Hippocampal formation (tissue), 2 donors: ENCODE measurements around the gene PDS5B.
"Not testable (repeated sequence)": the region's sequence is repeated elsewhere in the genome, so short reads cannot be mapped to it uniquely, and the experiment has no call there.

Source experiments
- DNase-seq, 2 donors: peaks; one replicate each; lab custom pipeline; 2025; lab: John Stamatoyannopoulos, UW

The PDS5B gene

DNA sequence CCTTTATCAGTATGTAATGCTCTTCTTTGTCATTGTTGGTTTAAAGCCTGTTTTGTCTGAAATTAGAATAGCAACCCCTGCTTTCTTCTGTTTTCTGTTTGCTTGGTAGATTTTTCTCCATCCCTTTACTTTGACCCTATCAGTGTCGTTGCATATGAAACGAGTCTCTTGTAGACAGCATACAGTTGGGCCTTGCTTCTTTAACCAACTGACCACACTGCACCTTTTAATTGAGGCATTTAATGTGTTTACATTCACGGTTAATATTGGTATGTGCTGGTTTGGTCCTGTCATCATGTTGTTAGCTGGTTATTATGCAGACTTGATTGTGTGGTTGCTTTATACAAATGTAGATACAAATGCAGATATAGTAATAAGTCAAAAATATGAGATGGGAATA is 71.1 kb downstream of the PDS5B start:
- no peak for DNase-seq

DNA sequence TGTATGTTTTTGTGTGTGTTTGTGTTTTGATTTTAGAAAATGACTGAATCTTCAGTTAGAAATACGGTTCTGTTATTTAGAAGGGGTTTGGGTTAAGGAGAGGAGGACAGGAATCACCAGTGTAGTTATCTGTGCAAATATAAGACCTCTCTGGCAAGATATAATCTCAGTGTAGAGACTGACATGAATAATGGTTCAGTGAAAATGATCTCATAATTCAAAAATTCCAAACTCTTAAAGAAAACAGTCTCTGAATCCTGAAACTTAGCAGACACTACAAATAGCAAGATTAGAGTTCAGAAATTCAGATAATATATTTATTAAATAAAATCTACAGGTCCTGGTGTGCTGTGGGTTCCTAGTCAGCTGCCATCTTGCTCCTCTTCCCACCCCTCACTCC is 73.5 kb downstream of the PDS5B start:
- no peak for DNase-seq

DNA sequence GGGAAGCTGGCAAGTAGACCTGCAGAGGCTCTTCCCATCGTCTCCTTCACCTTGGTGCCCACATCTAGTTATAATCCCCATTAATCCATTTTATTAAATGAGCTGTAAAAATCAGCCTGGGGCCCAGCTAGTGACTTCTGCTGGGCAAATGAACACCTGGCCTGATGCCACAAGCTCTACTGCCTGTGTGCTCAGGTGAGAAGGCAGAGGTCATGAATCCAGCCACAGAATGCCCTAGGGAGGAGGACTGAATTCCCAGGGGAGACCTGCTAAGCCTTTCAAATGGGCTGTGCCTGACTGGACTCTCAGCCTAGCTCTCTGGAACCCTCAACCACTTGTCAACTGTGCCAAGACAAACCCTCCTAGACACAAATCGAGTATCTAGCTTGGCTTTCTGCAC is 74.0 kb downstream of the PDS5B start:
- DNase-seq, result no peak

DNA sequence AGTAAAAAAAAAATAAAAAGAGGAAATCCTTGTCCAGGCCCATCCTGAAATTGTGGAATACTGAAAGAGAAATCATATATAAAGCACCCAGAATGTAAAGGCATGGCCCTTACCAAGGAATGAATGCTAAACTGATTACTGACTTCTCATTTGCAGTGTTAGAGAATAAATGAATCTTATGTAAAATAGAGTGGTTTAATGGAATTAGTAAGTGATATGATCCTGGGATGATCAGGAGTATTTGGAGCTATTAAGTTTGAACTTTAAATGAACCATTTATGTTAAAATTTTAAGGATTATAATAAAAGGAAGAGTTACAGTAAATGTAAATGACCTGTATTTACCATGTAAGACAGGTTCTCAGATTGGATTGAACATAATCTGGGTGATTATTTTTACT is 75.4 kb downstream of the PDS5B start:
- no peak for DNase-seq

DNA sequence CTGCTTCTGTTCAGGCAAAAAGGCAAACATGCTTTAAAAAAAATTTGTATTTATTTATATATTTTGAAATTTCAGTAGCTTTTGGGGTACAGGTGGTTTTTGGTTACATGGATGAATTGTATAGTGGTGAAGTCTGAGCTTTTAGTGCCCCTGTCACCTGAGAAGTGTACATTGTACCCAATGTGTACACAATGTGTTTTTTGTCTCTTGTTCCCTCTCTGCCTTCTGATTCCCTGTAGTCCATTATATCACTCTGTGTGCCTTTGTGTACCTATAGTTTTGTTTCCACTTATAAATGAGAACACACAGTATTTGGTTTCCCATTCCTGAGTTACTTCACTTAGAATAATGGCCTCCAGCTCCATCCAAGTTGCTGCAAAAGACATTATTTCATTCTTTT is 77.4 kb downstream of the PDS5B start:
- DNase-seq, result no peak

DNA sequence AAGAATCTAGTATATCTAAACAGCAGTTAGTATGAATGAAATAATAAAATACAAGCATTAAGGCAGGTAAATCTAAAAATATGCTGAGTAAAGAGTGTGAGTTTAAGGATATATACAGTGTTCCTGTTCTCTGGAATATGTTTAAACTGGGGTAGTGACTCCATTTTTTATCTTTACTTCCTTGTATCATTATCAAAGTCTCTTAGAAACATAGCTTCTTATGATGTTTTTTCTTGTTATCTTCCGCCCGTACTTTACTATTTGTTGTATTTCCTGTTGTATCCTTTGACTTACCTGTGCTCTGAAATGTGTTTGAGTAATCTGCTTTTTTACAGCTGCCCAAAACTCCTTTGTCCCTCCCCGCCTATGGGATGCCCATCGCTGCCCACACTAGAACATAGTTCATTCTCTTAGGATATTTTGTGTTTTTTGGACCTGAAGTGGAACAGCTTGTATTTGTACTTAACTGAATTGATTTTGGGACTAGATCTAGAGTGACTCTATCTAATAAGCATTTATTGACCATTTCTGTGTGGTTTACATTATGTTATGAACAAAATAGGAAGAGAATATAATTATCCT is 80.8 kb downstream of the PDS5B start:
- no peak for DNase-seq

DNA sequence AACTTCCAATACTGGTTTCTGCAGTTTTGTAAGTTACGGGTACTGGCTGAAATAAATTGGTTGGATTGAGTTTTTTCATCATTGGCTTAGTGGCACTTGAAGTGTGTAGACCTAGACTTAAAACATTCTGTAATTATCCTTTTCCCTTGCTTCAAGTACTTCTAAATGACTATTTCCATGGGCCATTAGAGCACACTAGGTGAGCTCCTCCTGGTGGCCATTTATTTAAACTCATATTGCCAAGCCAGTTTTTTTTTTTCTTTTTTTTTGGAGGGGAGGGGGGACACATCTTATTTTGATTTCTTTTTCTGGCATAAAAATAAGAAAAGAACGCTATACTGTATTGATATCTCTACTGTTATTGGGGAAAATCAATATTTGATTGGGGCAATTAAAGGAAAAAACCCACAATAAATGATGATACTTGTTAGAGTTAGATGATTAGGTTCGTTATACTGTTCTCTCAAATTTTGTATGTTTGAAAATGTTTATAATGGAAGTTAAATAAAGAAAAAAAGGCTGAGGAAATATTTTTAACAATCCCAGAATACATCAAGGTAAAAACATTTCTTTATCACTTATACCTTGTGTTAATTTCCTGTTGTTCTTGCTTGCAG is 82.9 kb downstream of the PDS5B start:
- peak in 1 of 2 donors; percentile 6 for DNase-seq

DNA sequence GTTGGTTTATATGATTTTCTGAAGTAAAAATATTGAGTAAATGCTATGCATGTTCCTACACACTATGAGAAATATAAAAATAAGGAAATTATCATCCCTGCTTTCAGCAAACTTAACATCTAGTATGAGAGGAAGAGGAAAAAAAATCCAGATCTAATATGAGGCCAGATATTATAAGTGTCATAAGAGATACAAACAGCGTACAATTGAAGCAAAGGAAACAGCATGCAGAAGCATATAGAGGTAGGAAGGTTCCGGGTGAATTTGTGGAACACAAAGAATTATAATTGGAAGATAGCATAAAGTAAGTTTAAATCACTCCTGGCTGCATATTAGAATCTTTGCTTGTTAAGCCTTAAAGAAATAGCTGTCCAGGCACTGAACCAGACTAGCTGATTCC is 88.3 kb downstream of the PDS5B start:
- no peak for DNase-seq

DNA sequence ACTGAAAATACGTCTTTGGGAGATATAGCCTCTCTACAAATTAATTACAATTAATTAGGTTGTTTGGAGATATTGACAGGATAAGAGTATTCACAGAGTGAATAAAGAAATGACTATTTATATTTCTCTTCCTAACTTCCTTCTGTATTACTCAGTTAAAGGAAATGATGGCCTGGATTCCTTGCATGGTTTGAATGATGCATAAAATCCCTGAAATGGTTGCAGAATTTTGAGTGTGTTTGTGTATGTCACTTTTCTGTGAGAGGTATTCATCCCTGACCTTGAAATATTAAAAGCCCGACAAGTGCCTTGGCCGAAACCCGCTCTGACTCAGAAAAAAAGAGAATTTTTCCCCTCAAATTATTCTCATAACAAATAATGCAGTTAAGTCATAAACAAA is 90.0 kb downstream of the PDS5B start:
- DNase-seq, result no peak

DNA sequence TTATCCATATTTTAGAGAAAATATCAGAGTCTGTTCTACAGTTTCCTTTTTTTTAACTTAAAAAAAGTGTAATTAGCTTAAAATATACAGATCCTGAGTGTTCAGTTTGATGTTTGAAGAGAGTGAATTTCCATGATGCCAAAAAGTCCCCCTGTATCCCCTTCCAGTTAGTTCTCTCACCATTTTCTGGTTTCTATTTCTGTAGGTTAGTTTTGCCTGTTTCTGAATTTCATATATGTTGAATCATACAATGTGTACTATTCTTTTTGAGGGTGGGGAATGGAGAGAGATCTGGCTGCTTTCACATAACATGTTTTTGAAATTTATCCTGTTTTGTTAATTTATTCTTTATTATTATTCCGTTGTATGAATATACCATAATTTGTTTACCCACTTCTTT is 95.9 kb downstream of the PDS5B start:
- no peak for DNase-seq

DNA sequence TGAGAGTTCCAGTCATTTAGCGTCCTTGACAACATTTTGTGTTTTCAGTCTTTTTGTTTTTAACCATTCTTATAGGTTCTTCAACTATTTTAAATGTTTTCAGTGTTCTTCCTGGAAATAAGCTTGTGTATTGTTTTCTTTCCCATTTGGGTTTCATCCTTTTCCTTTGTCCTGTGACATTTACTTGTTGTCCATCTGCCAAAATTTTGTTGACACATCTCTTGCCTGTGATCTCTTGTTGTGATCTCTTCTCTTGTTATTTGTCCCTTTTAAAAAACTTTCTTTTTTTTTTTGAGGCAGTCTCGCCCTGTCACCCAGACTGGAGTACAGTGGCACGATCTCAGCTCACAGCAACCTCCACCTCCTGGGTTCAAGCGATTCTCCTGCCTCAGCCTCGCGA is 96.5 kb downstream of the PDS5B start:
- no peak for DNase-seq

DNA sequence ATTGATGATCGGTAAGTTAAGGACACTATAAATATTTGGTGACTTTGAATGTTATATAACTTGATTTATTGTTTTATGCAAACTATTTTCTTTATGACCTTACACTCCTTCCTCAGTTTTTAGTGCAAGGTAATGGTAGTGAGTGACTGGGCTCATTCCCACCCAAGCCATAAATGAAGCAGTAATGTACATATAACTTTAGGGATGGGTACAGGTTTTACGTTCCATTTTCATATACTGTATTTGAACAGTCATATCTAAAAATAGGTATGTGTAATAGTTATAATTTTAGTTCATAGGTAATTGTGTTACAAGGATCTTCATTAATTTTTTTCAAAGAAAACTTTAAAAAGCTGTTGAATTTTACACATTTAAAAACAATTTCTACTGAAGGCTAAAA is 101.0 kb downstream of the PDS5B start:
- no peak for DNase-seq

DNA sequence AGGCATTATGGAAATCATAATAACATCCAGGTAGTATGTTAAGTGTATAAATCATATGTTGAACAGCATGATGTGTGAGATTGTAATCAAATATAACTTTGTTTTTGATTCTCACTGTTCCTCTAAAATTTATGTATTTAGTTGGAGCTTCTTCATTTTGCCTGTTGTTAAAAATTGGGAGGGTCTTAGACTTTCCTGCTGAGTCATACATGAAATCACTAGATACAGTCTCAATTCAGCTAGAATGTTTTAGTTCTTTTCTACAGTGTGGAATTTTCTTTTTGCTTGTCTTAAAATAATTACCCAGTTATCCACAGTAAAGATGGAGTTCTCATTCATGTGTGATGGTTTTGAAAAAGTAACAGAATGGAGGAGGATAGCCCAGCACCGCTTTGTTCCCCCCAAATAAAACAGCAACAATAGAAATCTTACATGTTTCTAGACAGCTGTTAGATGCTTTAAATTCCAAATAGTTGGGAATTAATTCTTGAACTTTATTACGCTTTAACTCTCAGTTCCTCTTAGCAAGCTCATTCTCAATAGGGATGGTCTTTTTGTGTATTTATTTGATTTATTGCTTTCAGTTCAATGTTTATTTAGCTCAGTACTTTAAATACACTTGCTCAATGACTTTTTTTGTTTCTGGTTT is 109.5 kb downstream of the PDS5B start:
- DNase-seq, result no peak

DNA sequence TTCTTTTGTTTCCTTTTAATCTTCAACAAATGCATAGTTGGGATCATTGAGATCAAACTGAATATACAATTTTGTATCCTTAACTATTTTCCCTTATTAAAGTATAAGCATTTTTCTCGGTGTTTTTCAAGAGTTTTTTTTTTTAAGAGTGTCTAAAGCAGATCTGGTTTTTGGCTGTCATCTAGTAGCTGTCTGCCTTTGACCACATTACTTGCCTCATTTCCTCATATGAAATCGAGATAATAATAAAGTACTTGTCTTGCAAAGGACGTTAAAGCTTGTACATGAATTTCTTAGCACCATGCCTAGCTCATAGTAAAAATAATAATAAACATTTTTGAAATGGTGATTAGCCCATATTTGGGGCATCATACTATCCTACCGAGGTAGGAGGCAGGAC is 121.2 kb downstream of the PDS5B start:
- no peak for DNase-seq

DNA sequence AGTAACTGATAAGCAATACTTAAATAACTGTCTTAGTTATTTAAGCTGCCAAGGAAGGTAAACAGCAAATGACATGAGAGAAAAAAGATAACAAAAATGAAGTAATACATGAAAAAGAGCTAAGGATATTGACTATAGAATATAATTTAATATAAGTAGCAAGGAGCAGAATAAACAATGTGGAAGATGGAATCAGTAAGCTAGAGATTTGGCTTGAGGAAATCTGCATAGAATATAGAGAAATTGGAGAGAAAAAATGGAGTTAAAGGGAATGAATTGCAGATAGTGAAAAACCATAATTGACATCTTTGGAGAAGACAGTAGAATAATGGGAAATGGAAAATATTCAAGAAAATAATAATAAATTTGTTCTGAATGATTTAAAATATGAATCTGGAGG is 127.1 kb downstream of the PDS5B start:
- DNase-seq, result no peak

DNA sequence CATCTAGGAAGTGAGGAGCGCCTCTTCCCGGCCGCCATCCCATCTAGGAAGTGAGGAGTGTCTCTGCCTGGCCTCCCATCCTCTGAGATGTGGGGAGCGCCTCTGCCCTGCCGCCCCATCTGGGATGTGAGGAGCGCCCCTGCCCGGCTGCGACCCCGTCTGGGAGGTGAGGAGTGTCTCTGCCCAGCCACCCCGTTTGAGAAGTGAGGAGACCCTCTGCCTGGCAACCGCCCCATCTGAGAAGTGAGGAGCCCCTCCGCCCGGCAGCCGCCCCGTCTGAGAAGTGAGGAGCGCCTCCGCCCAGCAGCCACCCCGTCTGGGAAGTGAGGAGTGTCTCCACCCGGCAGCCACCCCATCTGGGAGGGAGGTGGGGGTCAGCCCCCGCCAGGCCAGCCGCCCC is 129.9 kb downstream of the PDS5B start:
- DNase-seq, result not testable (repeated sequence)

DNA sequence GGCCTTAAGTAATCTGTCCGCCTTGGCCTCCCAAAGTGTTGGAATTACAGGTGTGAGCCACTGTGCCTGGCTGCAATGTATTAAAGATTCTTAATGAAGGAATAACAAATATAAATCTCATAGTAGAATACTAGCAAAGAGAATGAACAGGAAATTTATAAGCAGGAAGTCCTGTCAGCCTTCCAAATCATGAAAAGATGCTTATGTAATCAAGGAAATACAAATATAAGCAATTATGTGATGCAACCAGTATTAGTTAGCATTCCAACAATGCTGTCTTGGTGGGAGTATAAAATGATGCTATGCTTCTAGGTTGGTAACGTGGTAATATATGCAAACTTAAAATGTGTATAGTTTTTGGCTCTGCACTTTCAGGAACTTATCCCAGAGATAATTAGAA is 133.8 kb downstream of the PDS5B start:
- DNase-seq, result no peak

DNA sequence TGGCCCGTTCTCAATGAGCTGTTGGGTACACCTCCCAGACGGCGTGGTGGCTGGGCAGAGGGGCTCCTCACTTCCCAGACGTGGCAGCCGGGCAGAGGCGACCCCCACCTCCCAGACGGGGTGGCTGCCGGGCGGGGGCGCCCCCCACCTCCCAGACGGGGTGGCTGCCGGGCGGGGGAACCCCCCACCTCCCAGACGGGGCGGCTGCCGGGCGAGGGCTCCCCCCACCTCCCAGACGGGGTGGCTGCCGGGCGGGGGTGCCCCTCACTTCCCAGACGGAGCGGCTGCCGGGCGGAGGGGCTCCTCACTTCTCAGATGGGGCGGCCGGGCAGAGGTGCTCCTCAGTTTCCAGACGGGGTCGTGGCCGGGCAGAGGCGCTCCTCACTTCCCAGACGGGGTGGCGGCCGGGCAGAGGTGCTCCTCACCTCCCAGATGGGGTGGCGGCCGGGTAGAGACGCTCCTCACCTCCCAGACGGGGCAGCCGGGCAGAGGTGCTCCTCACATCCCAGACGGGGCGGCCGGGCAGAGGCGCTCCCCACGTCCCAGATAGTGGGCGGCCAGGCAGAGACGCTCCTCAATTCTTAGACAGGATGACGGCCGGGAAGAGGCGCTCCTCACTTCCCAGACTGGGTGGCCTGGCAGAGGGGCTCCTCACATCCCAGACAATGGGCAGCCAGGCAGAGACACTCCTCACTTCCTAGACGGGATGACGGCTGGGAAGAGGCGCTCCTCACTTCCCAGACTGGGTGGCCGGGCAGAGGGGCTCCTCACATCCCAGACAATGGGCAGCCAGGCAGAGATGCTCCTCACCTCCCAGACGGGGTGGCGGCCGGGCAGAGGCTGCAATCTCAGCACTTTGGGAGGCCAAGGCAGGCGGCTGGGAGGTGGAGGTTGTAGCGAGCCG is 135.1 kb downstream of the PDS5B start:
- not testable (repeated sequence) for DNase-seq

DNA sequence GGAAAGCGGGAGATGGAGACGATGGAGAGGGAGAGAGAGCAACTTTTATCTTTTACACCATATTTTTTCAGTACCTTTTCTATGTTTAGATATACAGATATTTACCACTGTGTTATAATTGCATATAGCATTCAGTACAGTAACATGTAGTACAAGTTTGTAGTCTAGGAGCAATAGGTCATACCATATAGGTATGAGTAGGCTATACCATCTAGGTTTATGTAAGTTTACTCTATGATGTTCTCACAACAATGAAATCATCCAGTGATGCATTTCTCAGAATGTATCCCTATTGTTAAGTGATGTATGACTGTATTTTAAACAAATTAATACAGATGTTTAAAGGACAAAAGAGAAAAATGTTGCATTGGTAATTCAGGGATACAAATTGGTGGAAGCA is 136.1 kb downstream of the PDS5B start:
- DNase-seq, result no peak

DNA sequence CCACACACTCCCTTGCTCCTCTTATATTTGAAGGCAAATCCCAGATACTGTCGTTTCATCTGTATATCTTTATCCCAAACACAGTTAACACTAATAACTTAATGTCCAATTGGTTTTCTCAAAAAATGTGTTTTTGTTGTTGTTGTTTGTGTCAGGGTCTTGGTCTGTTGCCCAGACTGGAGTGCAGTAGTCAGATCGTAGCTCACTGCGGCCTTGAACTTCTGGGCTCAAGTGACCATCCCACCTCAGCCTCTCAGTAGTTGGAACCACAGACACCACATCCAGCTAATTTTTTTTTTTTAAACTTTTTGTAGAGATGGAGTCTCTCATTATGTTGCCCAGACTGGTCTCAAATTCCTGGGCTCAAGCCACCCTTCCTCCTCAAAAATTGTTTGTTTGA is 137.7 kb downstream of the PDS5B start:
- no peak for DNase-seq

DNA sequence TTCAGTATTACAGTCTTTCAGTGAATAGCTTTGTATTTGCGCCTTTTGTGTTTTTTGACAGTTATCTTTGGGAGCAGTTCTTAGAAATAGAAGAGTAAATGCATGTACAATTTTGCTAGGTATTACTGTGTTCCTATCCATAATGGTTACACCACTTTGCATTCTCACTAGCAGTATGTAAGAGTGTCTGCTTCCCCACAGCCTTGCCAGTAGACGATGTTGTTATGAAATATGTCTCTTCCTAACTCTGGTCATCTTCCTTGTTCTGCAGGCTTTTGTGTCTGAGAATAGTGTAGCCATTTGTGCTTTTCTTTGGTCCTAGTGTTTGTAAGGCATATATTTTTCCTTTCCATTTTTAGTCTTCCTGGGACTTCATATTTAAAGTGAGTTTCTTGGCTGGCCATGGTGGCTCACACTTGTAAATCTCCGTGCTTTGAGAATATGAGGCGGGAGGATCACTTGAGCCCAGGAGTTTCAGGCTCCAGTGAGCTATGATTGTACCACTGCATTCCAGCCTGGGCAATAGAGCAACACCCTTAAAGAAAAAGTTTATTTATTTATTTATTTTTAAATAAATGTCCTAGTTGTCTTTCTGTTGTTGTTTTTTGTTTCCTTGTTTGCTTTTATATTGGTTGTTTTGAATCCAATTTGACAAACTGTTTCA is 140.3 kb downstream of the PDS5B start:
- DNase-seq, result no peak

DNA sequence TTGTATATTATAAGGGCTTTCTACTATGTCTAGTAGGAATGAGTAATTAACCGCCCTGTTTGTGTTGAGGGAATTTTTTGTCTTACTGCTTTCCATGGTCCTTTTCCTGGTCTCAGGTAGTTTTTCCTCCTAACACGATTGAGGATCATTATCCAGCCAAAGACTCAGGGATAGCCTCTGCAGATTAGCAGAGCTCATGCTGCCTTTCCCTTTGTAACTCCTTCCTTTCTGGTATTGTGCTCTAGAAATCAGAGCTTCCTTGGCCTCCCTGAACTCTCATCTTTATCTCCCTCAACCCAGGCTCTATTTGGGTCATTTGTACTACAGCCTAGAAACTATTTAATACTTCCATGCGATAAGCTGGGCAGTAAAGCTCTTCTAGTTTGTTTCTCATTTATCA is 142.1 kb downstream of the PDS5B start:
- no peak for DNase-seq
